Left lung (tissue), 10 donors: ENCODE data around the gene ATXN1. TPM values are rescaled to one million over a fixed set of nuclear protein-coding genes. Genes with fewer than 3 reads are reported as not detected.

Source experiments
- ATAC-seq: fragments of 200-7000 bp; cut with Tn5 transposase; one replicate; pipeline ENCODE4 v1.9.1; 2020; ENCODE audit warnings: moderate library complexity
- DNase-seq, 4 donors: peaks; one replicate each; pipeline ENCODE4 v3.0.0-alpha.2; 2013 to 2020
- H3K27ac ChIP-seq, 2 donors: fragments of 200-600 bp; sonication (generic) in 1 of 2; one replicate each; pipeline versions ENCODE4 v1.5.0 to v1.8.0; 2020 to 2021
- H3K27me3 ChIP-seq, 2 donors: fragments of 200-600 bp; sonication (generic) in 1 of 2; one replicate each; pipeline versions ENCODE4 v1.5.0 to v1.8.0; 2020 to 2021
- H3K36me3 ChIP-seq, 2 donors: fragments of 200-600 bp; sonication (generic) in 1 of 2; one replicate each; pipeline versions ENCODE4 v1.5.0 to v1.8.0; 2020 to 2021
- H3K4me1 ChIP-seq, 2 donors: fragments of 200-600 bp; one replicate each; pipeline ENCODE4 v1.8.0; 2021
- H3K4me3 ChIP-seq, 2 donors: fragments of 200-600 bp; sonication (generic) in 1 of 2; one replicate each; pipeline versions ENCODE4 v1.5.0 to v1.8.0; 2020 to 2021; ENCODE audit warnings: mild to moderate bottlenecking in 1 of 2
- H3K9me3 ChIP-seq, 2 donors: fragments of 200-600 bp; sonication (generic) in 1 of 2; one replicate each; pipeline versions ENCODE4 v1.5.0 to v1.8.0; 2020 to 2021
- intact Hi-C, 2 donors: fragments of 100-400 bp; cut with DNase I; formaldehyde crosslinking; loops; one replicate each; pipeline versions ENCODE4 v1.11.2 to v1.14.2; 2022
- polyA plus RNA-seq, 6 donors: library from polyadenylated mRNA; unstranded; fragments of 120-200 nt; gene quantifications; one replicate each; pipeline ENCODE4 v1.2.1, GENCODE V29; 2013; ENCODE audit not compliant: insufficient read length in 6 of 6
- total RNA-seq, 2 donors: library from RNA; stranded (reverse); fragmentation: NEBNext Ultra II Directional; extraction: Animal tissue kit (Norgen Biotek cat#: 25700); gene quantifications; one replicate each; pipeline ENCODE4 v1.2.1, GENCODE V29; 2021
- TF ChIP-seq, protein P1 (sequence below), 2 donors: fragments of 200-600 bp; sonication (generic) in 1 of 2; IDR thresholded peaks; one replicate each; pipeline versions ENCODE4 v1.5.0 to v1.8.0; 2021; ENCODE audit warnings: antibody characterized with exemption in 2 of 2
- donor health status: DM: no; HTN: yes; CAD: no.
- donor health status: DM: no; HTN: no; CAD: no.

The ATXN1 gene
- total and polyA plus RNA-seq, 8 donors = 23.3 to 67.4 (median 27.3) TPM

DNA sequence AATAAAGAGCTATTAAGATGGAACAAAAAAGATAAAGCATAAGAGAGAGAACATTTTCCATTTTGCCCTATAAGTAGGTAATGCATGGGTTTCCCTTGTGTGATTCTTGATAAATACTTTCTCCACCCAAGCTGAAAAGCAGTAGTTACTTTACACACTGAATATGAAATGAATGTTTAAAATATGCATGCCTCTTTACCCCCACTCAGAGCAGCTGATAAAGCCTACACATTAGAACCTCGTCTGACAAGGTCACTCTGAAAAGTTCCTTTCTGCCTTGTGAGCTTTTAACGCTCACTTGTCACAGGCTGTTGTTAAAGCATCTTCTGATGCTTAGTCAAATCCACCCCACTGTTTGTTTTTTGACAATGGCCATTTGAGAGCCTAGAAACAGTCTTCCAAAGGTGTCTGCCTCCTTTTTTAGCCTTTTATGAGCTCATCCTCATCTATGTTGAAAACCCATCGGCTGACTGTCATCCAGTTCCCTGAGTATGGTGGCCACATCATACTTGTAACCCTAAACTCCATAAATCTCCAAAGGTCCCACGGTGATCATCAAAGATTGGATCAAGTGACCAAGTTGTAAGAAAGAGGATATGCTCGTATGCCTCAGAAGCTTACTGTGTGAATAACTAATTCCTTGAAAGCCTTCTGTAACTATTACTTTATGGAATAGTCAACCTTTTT, 102.8 kb downstream of the ATXN1 start:
- Histone ChIP-seq H3K27ac (no peak overlapping the region), H3K4me1 (peaks cover 0 to 12% of the 10 kb centered on the region in 2 donors), H3K4me3 (no peak overlapping the region), H3K36me3 (peaks cover 0 to 40% of the 10 kb centered on the region in 2 donors), H3K9me3 (peaks cover 0 to 4% of the 10 kb centered on the region in 2 donors), H3K27me3 (no peaks in the 10 kb centered on the region)
- DNase-seq (no peak), ATAC-seq (no peak)
- TF ChIP-seq, protein P1, sequence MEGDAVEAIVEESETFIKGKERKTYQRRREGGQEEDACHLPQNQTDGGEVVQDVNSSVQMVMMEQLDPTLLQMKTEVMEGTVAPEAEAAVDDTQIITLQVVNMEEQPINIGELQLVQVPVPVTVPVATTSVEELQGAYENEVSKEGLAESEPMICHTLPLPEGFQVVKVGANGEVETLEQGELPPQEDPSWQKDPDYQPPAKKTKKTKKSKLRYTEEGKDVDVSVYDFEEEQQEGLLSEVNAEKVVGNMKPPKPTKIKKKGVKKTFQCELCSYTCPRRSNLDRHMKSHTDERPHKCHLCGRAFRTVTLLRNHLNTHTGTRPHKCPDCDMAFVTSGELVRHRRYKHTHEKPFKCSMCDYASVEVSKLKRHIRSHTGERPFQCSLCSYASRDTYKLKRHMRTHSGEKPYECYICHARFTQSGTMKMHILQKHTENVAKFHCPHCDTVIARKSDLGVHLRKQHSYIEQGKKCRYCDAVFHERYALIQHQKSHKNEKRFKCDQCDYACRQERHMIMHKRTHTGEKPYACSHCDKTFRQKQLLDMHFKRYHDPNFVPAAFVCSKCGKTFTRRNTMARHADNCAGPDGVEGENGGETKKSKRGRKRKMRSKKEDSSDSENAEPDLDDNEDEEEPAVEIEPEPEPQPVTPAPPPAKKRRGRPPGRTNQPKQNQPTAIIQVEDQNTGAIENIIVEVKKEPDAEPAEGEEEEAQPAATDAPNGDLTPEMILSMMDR (IDR thresholded peaks at IDR 0.05) = no peak
- intact Hi-C loops = no loop called here

DNA sequence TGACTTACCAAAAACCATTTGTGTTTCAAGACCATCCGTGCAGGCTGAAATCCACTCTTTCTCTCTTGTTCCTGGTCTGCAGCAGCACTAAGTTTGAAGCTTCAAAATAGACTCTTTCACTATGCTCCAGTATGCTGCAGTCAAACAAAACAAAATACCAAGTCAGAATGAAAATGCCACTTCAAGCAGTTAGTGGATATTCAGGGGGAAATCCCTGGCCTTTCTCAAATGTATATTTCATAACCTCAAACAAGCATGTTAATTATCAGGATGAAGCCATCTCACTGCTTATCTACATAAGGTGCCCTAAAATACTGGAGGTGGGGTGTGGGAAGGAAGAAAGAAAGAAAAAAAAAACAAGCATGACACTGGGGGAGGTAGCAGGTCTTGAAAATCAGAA, 103.5 kb downstream of the ATXN1 start:
- no peak for ATAC-seq
- TF ChIP-seq, protein P1 (IDR thresholded peaks at IDR 0.05) = no peak
- no peak overlapping the region for H3K27ac ChIP-seq
- peaks cover 0 to 12% of the 10 kb centered on the region in 2 donors for H3K4me1 ChIP-seq
- peaks cover 0 to 46% of the 10 kb centered on the region in 2 donors for H3K36me3 ChIP-seq
- H3K27me3 ChIP-seq = no peaks in the 10 kb centered on the region
- H3K4me3 ChIP-seq = no peak overlapping the region
- no peak for DNase-seq
- intact Hi-C loops = no loop called here
- peaks cover 0 to 4% of the 10 kb centered on the region in 2 donors for H3K9me3 ChIP-seq

DNA sequence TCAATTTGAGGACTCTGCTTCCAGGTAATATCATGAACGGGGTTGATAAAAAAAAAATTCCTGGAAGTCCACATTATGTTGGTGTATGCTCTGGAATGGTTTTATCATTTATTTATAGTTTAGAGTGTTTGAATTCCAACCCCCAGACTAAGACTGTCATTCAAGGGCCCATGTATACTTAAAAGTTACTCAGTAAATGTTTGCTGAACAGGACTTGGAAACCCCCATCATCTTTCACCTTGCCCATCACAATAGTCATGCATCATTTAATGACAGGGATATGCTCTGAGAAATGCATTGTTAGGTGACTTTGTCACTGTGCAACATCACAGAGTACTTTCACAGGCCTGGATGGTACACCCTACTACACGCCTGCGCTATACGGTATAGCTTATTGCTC, 104.8 kb downstream of the ATXN1 start:
- Histone ChIP-seq H3K36me3 (peaks cover 0 to 45% of the 10 kb centered on the region in 2 donors), H3K4me1 (peaks cover 0 to 25% of the 10 kb centered on the region in 2 donors), H3K27me3 (no peaks in the 10 kb centered on the region), H3K27ac (no peak overlapping the region), H3K4me3 (no peak overlapping the region), H3K9me3 (no peaks in the 10 kb centered on the region)
- TF ChIP-seq, protein P1 (IDR thresholded peaks at IDR 0.05) = no peak
- DNase-seq (no peak), ATAC-seq (no peak)
- intact Hi-C loops = no loop called here

DNA sequence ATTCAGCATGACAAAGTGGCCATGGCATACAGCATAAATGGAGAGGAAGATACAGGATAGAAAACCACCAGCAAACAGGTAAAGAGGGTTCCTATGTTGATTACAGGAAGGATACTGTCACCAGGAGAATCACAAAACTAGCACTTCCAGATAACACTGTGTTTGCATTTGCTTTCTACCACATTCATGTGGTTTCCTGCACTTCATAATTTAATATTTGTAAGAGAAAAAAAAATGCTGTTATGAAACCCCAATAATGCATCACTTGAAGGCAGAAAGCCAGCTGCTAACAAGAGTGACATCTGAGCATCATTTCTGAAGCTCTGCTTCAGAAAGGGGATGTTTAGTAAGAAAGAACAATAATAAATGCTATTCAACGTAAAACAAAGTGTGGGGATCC, 106.6 kb downstream of the ATXN1 start:
- H3K9me3 ChIP-seq = no peaks in the 10 kb centered on the region
- DNase-seq (no peak), ATAC-seq (no peak)
- peaks cover 0 to 20% of the 10 kb centered on the region in 2 donors for H3K4me1 ChIP-seq
- no peak overlapping the region for H3K27ac ChIP-seq
- H3K36me3 ChIP-seq = peaks cover 0 to 49% of the 10 kb centered on the region in 2 donors
- H3K4me3 ChIP-seq = no peak overlapping the region
- H3K27me3 ChIP-seq = no peaks in the 10 kb centered on the region
- intact Hi-C loops = no loop called here
- TF ChIP-seq, protein P1 (IDR thresholded peaks at IDR 0.05) = no peak

DNA sequence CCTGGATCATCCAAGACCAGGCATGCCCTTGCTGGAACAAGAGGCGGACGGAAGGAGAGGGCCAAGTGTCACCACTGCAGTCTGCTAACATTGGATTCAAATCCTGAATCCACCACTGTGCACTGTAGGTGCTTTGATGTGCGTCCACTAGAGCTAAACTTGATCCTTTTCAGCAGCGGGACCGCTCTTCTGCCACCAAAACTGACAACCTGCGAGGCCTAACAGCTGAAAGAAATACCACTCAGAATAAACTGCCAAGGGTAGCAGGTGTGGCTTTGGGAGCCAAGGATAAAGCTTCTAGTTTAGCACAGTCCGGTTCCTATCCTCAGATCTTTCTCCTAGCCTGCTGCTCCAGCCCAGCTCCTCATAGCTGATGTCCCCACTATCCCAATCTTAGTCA, 108.0 kb downstream of the ATXN1 start:
- Histone ChIP-seq H3K9me3 (no peaks in the 10 kb centered on the region), H3K4me1 (peaks cover 0 to 22% of the 10 kb centered on the region in 2 donors), H3K36me3 (peaks cover 0 to 49% of the 10 kb centered on the region in 2 donors), H3K27ac (no peak overlapping the region), H3K4me3 (no peak overlapping the region), H3K27me3 (no peaks in the 10 kb centered on the region)
- intact Hi-C loops = no loop called here
- TF ChIP-seq, protein P1 (IDR thresholded peaks at IDR 0.05) = no peak
- ATAC-seq (no peak), DNase-seq (no peak)
